Right lung (tissue), 5 donors: ENCODE measurements around the gene TCF25. TPM values are rescaled to one million over a fixed set of nuclear protein-coding genes. Genes with fewer than 3 reads are reported as not detected.
"Not testable (repeated sequence)": the region's sequence is repeated elsewhere in the genome, so short reads cannot be mapped to it uniquely, and the experiment has no call there.

Experiments used
- DNase-seq, 2 donors: peaks; one replicate each; pipeline ENCODE4 v3.0.0-alpha.2; 2013
- polyA plus RNA-seq, 5 donors: library from polyadenylated mRNA; unstranded; fragments of 120-200 nt; gene quantifications; one replicate each; pipeline versions ENCODE4 v1.2.1 to v1.2.3, GENCODE V29; 2013; ENCODE audit warnings: inconsistent platforms in 1 of 5, low replicate concordance in 1 of 5; ENCODE audit not compliant: insufficient read length in 5 of 5, insufficient read depth in 1 of 5

TCF25 gene
- polyA plus RNA-seq, 5 donors, result 126 to 162 (median 151) TPM

GRCh38 chr16:89917773-89918452 is 44.5 kb downstream of the TCF25 start:
- peak; percentile 56 to 62 for DNase-seq

GRCh38 chr16:89918453-89919347 is 45.3 kb downstream of the TCF25 start, which contains the start of gene MC1R:
Gene MC1R (plus strand): TSS chr16:89918862. CDS start chr16:89919259, 397 bp downstream.
- DNase-seq, result no peak

GRCh38 chr16:89919535-89920406 is 46.4 kb downstream of the TCF25 start:
- no peak for DNase-seq

GRCh38 chr16:89920723-89921122 is 47.3 kb downstream of the TCF25 start:
- no peak for DNase-seq

- DNase-seq, result no peak
Measured at GRCh38 chr16:89921131-89921701, 47.8 kb downstream of the TCF25 start.

- DNase-seq, result no peak
Measured at GRCh38 chr16:89921702-89922476, 48.5 kb downstream of the TCF25 start.

GRCh38 chr16:89922477-89922883 is 49.1 kb downstream of the TCF25 start:
- DNase-seq, result no peak

- peak in 1 of 2 donors; percentile 40 for DNase-seq
Measured at GRCh38 chr16:89922884-89923639, 49.7 kb downstream of the TCF25 start, which contains the start of gene TUBB3. Gene TUBB3 (plus strand): TSS chr16:89923342. CDS start chr16:89923402, 60 bp downstream.

GRCh38 chr16:89923640-89924296 is 50.4 kb downstream of the TCF25 start:
- no peak for DNase-seq

- no peak for DNase-seq
Measured at GRCh38 chr16:89924297-89924924, 51.0 kb downstream of the TCF25 start.

- no peak for DNase-seq
Measured at GRCh38 chr16:89924925-89925307, 51.5 kb downstream of the TCF25 start.

GRCh38 chr16:89925596-89926079 is 52.2 kb downstream of the TCF25 start:
- no peak for DNase-seq

GRCh38 chr16:89931305-89931896 is 58.0 kb downstream of the TCF25 start:
- no peak for DNase-seq

- DNase-seq, result no peak
Measured at GRCh38 chr16:89931964-89932363, 58.6 kb downstream of the TCF25 start.

- not testable (repeated sequence) for DNase-seq
Measured at GRCh38 chr16:89934019-89934418, 60.6 kb downstream of the TCF25 start.

GRCh38 chr16:89934611-89935553 is 61.5 kb downstream of the TCF25 start:
- no peak for DNase-seq

- not testable (repeated sequence) for DNase-seq
Measured at GRCh38 chr16:89935620-89936019, 62.2 kb downstream of the TCF25 start.
